GM19239 (cell line): ENCODE results near the gene VPS13D.
"Not testable (repeated sequence)": the region's sequence is repeated elsewhere in the genome, so short reads cannot be mapped to it uniquely, and the experiment has no call there.

Source experiments
- DNase-seq: peaks from one replicate; pipeline ENCODE4 v3.0.0; 2011; ENCODE audit warnings: low spot score; ENCODE audit not compliant: insufficient read length
- FAIRE-seq: peaks from 2 replicates; lab custom pipeline; 2011; peaks lifted over from hg19 to GRCh38; lab: Jason Lieb, UNC

Gene VPS13D

DNA sequence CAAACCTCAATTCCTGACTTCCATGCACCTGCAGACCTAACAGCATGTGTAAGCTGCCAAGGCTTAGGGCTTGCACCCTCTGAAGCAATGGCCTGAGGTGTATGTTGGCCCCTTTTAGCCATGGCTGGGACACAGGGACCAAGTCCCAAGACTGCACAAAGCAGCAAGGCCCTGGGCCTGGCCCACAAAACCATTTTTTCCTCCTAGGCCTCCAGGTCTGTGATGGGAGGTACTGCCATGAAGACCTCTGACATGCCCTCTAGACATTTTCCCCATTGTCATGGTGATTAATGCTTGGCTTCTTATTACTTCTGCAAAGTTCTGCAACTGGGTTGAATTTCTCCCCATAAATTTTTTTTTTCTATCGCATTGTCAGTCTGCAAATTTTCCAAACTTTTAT is 7.1 kb upstream of the VPS13D start:
- DNase-seq, FAIRE-seq: not testable (repeated sequence)

DNA sequence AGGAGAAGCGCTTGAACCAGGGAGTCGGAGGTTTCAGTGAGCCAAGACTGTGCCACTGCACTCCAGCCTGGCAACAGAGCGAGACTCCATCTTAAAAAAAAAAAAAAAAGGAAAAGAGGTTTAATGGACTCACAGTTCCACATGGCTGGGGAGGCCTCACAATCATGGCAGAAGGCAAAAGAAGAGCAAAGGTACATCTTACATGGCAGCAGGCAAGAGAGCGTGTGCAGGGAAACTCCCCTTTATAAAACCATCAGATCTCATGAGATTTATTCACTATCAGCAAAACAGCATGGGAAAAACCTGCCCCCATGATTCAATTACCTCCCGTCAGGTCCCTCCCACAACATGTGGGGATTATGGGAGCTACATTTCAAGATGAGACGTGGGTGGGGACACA is 5.7 kb upstream of the VPS13D start:
- FAIRE-seq, DNase-seq: not testable (repeated sequence)

DNA sequence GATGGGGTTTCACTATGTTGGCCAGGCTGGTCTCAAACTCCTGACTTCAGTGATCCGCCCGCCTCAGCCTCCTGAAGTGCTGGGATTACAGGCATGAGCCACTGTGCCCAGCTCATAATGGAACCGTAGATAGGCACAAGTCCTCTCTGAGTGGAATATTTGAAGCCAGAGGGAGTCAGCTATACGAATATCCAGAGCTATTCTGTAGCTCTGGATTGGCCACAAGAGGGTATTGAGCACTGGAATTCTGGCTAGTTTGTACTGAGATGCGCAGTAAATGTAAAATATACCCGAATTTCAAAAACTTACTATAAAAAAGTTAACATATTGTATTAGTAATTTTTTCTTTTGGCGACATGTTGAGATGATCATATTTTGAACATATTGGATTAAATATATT is 851 bp upstream of the VPS13D start:
- DNase-seq (no peak), FAIRE-seq (no peak)

DNA sequence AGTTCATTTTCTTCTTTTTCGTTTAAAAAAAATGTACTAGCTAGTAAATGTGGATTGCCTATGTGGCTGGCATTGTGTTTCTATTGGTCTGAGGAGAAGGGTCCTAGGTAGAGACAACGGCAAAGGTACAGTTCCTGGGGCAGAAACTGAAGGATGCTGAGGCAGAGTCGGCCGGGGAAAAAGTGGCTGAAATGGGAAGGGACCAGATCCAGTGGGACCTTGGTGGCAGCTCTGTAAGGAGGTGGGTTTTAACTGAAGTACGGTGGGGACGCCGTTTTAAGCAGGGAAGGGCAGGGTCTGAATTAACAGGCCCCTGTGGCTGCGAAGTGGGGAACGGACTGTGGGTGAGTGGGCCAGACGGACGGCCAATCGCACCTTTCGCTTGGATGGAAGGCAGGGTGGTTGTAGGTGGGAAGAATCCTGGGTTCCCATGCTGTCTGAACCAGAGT is 420 bp upstream of the VPS13D start:
- FAIRE-seq (no peak), DNase-seq (no peak)

DNA sequence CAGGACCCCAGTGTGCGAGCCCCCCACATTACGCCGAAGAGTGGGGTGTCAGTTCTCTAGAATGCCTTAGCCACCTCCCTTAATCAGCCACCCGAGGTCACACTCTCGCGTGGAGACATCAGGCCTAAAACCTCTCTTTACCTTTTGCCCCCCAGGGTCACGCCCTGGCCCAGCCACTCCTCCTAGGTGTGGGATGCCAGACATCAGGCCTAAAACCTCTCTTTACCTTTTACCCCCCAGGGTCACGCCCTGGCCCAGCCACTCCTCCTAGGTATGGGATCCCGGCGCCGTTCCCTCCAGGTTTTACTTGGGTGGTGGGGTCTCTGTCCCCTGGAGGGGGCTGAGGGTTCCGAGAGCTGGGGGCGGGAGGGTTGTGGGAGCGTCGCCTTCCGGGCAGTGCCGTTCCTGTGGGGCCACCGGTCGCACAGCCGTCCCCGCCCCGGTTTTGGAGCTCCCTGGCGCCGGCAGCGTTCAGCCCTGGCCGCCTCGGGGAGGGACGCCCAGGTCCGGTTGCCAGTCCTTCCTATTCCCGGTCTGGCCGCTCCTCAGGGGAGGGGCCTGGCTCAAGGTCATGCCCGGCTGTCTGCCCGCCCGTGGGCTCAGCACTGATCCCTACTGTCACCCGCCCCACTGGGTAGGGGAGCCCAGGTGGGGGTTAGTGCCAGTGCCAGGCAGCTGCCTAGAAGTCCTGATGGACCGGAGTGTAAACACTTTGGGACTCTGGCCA is 882 bp downstream of the VPS13D start:
- FAIRE-seq, result no peak

DNA sequence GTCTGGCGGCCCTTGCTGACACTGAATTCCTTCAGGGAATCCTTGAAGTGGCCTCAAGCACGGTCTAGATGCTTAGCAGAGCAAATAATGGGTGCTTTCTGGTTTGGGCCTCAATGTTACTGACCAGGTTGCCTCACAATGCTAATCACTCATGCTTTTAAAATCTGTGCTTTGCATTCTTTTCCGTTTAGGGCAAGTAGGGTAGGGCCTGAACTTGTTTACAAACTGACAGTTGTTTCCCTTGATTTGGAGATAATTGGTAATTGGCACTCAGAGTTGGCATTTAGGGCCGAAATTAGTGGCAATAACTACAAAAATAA is 1.4 kb downstream of the VPS13D start:
- FAIRE-seq (no peak), DNase-seq (no peak)

More for the DNA sequence above, 882 bp downstream of the VPS13D start:
- DNase-seq, result no peak

DNA sequence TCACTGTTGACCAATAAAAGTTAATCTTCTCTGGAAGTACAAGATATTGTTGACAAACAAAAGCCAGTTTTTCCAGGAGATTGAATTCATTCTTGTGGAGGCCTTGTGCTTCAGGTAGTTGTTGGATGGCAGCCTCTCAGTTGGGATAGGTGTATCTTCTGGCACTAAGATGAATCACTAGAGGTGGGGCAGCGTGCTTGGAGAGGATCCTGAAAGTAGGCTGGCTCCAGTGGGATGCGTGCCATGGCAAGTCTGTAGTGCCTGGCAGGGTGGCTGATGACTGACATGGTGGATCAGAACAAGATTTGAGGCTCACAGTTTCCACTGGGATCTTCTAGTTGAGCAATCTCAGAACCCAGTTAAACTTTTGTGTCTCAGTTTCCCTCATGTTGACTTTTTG is 2.4 kb downstream of the VPS13D start:
- FAIRE-seq (no peak), DNase-seq (no peak)

DNA sequence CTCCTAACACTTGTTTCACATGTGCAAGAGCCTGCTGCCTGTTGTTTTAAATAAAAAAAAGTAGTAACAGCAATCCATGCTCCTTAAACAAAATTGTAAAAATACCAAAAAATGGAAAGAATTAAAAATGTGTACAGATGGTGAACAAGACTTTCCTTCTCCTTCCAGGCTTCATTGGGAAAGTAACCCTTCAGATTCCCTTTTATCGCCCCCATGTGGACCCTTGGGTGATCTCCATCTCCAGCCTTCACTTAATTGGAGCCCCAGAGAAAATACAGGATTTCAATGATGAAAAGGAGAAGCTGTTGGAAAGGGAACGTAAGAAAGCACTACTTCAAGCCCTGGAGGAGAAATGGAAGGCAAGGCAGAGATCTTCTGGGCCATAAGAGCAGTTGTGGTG is 14.2 kb downstream of the VPS13D start:
- peak; percentile 18 for FAIRE-seq
- no peak for DNase-seq

DNA sequence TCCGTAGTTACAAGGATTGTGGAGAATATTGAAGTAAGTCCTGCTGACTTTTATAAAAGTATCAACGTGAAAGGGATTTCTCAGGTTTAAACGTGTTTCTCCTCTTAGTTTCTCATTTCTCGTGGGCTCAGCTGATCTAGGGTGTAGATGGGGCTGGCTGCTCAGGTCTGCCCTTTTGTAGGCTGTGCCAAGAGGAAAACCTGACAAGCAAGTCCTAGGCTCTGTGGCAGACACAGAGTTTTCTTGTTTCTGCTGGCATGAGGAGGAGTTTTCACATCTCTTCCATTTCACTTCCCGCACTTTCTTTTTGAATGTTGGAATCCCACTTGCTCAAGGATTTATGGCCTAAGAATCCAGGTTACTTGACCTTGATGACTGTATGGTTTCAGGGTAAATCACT is 14.8 kb downstream of the VPS13D start:
- no peak for FAIRE-seq
- DNase-seq, result no peak

DNA sequence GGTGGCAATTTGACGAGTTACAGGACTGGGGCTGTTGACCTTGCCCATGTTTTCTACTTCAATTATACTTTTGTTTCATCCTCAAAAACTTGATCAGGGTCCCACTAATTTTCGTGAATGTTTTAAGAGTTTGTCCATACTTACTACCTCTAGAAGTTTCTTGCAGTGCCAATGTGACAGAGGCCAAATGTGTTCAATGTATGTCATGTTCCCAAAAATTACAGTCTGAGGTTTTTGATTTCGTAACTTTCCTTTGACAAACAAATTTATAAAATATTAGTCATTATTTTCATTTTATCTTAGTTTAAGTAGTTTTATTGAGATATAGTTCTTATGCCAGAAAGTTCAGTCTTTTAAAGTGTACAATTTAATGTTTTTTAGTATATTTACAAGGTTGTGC is 15.3 kb downstream of the VPS13D start:
- DNase-seq (no peak), FAIRE-seq (no peak)

DNA sequence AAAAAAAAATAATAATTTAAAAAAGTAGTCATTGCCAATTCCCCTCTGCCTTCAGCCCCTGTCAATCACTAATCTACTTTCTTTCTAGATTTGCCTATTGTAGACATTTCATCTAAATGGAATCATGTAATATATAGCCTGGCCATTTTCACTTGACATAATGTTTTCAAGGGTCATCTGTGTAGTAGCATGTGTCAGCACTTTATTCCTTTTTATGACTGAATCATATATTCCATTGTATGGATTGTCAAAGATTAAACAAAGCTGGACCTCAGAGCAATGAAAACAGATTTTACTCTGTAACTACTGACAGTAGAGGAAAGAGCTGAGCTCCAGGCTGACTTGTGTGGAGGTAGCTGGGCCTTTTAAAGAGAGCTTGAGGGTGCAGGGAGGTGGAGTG is 15.9 kb downstream of the VPS13D start:
- no peak for DNase-seq
- FAIRE-seq, result no peak

DNA sequence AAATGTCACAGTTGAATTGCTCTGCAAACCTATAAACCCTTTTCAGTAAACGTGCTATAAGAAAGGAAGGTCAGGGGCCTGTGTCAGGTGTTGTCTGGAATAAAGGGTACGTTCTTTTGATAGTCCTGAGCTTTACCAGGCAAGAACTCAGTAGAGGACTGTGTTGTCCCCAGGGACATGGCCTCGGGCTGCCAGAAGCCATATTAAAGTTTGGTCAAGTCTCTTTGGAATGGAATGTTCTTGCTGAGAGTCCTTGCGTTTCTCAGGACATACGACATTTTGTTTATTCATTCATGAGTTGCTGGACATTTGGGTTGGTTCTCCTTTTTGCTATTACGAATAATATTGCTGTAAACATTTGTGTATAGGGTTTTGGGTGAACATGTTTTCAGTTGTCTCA is 16.8 kb downstream of the VPS13D start:
- DNase-seq (no peak), FAIRE-seq (no peak)

DNA sequence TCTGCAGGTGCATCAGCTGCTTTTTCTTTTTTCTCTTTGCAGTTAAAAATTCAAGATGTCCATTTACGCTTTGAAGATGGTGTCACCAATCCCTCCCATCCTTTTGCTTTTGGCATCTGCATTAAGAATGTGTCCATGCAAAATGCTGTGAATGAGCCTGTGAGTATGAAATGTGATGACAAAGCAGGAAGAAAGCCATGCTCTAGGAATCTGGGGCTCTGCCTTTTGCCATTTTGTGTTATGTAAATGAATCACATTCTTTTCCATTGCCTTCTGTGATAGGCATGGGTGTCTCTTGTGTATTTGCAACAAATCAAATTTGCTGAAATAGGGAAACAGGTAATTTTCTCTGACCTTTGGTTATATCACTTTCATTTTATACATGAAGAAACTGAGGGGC is 19.4 kb downstream of the VPS13D start:
- DNase-seq (no peak), FAIRE-seq (no peak)

DNA sequence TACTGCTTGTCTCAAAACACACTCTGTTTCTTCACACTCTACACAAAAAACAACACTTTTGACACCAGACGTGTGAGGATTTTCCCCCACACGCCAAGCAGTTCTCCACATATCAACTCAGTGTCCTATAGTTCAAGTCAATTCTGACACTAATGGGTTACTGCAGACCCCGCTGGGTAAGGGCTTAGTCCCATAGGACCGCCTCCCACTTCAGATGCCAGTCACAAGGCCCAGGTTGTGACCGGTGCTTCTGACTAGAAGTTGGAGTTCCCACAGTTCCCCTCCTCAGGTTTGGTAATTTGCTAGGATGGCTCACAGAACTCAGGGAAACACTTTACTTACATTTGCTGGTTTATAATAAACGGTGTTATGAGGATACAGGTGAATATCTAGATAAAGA is 19.9 kb downstream of the VPS13D start:
- no peak for FAIRE-seq
- DNase-seq, result no peak

DNA sequence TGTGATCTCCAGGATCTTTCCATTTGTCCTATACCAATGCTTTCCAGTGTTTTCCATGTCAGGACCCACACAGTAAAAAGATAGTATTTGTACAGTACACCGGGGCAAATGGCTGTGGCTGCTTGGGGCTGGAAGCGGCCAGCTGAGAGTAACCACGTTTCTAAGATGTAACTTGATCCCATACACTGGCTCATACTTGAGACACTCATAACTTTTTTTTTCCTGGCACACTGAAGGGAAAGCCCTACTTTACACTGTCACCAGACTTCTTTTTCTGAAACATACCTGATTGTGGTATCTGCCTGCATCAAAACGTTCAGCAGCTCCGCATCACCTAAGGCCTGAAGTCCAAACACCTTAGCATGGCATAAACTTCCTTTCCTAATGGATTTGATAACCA is 21.6 kb downstream of the VPS13D start:
- FAIRE-seq, result no peak
- DNase-seq, result no peak

DNA sequence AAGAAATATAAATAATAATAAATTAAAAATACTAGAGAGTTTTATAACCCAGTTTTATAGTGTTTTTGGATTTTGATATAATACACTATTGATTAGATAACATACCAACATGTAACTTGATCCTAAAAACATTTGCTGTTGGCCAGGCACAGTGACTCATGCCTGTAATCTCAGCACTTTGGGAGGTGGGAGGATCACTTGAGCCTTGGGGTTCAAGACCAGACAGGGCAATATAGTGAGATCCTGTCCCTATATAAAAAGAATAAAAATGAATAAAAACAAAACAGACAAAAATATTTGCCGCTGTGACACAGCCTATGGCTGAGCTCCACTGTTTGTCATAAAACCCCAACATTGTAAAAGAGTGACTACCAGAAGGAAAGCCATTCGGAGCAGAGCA is 26.1 kb downstream of the VPS13D start:
- no peak for DNase-seq
- FAIRE-seq, result no peak

DNA sequence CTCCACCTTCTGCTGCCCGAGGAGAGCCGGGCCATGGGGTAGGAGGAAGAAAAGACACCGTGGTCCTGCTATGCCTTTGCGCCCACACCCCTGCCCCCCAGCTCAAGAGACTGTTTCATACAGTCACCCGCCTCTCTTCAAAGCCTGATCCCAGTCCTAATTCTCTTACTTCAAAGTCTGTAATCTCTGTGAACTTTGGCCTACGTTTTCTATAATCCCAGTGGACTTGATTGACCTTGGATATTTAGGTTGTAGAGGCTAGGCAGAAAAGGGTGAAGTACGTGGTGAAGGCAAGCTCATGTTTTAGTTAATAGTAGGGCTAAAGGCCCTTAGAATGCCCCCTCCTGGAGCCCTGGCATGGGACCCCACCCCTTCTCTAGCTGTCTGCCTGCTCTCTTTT is 28.4 kb downstream of the VPS13D start:
- FAIRE-seq, result no peak
- no peak for DNase-seq

DNA sequence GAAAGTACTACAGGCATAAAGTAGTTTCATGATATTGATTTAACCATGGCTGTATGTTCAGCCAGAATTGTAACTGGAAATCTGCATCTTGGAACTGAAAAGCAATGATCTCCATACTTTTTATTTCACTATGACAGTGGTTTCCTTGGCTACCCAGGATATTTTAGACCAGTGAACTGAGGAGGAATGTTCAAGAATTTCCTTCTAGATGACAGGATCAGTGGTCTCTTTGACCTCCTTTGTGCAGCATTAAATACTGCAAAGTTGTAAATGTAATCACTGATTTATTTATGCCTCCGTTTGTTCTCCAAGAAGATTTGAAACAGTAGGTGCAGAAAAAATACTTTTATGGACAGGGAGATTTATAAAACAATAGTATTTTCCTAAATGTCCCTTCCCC is 39.5 kb downstream of the VPS13D start:
- DNase-seq (no peak), FAIRE-seq (no peak)

DNA sequence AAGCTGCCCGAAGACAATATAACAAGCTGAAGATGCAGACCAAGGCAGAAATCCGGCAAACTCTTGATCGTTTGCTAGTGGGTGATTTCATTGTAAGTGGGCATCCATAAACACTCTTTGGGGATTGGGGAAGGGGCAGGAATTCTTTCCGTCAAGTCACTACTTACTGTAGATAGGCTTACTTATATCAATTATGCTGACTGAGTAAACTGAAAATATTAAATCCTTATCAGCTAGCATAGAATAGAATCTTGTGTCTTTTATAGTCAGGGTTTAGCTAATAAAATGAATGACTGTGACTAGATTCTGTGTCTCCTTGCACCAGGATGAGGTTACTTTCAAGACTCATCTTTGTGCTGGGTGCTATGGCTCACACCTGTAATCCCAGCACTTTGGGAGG is 41.2 kb downstream of the VPS13D start:
- FAIRE-seq (no peak), DNase-seq (no peak)

DNA sequence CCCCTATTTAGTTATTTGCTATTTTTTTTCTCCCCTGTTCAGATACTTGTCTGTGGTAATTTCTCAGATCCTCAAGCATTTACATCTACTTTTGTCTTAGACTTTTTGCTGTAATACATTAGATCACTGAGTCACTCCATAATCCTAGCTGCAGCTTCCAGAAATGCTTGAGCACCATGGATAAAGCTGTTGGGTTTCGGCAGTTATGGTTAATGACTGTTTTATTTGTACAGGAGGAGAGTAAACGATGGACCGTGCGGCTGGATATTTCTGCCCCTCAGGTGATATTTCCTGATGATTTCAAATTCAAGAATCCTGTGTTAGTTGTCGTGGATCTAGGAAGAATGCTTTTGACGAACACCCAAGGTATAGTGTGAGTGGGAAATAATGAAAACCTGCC is 42.9 kb downstream of the VPS13D start:
- no peak for DNase-seq
- FAIRE-seq, result no peak

DNA sequence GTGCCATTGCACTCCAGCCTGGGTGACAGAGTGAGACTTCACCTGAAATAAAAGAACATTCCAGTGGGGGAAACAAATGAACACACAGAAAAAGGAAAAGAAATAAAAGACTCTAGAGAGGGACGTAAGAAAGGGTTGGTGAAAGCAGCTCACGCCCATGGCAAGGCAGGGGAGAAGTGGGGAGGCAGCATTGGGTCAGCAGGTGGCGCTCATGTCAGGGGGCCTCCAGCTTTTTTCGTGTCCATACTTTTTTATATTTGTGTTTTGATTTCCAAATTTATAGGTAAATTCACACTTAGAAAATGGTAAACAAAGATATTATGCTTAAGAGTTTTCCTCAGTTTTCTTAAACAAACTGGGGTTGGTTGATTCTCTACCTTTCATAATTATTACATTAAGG is 45.5 kb downstream of the VPS13D start:
- FAIRE-seq (no peak), DNase-seq (no peak)

DNA sequence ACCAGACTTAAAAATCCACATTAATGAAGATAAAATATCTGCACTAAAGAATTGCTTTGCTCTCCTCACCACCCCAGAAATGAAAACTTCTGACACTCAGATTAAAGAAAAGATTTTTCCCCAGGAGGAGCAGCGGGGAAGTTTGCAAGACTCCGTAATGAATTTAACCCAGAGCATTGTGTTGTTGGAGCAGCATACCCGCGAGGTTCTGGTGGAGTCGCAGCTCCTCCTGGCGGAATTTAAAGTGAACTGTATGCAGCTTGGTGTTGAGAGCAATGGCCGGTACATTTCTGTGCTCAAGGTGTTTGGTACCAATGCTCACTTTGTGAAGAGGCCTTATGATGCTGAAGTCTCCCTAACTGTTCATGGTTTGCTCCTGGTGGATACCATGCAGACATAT is 46.4 kb downstream of the VPS13D start:
- no peak for DNase-seq
- FAIRE-seq, result no peak

DNA sequence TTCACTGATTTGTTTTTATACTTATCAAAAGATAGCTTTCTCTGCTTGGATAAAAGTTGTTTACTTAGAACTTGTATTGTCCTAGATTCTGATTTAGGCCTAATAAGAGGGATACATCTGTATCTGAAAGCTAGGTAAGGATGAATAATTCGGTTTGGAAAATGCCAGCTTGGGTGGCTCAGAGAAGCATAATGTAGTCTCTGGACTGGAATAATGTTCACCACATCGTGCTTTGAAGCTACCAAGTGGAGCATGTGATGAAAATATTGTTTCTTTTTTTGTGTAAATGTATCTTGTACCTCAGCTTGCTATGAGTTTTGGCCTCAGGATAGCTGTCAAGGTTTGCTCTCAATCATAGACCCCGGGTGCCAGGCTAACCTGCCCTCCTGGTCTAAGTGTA is 49.2 kb downstream of the VPS13D start:
- DNase-seq (no peak), FAIRE-seq (no peak)
